ENCODE measurements around the gene POMGNT2. TPM values are rescaled to one million over a fixed set of nuclear protein-coding genes. Genes with fewer than 3 reads are reported as not detected.

Gene POMGNT2
- total RNA-seq, 4 donors from 2014 or later, result 16.5 to 27.6 (median 23.5) TPM

DNA sequence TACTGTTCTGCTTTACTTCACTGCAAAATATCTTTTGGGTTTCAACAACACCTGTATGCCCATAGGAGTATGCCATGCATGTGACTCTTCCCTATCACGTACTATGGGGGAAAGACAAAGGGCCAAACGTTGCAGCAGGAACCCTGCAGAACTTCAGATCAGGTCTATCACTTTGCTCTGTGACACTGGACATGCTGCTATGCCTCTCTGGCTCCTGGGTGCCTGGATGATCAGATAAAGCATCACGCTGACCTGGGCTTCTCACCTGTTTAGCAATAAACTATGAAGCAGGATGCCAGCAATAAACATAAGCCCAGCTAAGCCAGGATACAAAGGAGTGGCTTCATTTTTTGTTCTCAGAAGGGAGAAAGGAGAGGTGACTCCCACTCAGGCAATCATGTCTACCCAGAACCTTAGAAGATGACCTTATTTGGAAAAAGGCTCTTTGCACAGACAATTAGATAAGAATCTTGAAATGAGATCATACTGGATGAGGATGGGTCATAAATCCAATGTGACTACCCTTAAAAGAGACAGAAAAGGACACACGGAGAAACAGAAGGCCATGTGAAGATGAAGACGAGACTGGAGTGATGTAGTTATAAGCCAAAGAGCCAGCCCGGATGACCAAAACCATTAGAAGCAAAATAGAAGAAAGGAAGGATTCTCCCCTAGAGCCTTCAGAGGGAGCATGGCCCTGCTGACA, 19.3 kb downstream of the POMGNT2 start:
- no peak for DNase-seq (ENCODE audit: low spot score in 2 of 2)
- no peak overlapping the region for H3K4me3 ChIP-seq (ENCODE audit: low read depth, poor library complexity, severe bottlenecking)
- intact Hi-C loops (cut with DNase I; ENCODE audit: low total_unique reads), result no loop called here
- WGBS, 2 donors, result 86 to 87% methylated on average over 6 of the region's 6 CpGs
- TF ChIP-seq POLR2A (IDR thresholded peaks at IDR 0.05), result no peak
- TF ChIP-seq, protein P1, sequence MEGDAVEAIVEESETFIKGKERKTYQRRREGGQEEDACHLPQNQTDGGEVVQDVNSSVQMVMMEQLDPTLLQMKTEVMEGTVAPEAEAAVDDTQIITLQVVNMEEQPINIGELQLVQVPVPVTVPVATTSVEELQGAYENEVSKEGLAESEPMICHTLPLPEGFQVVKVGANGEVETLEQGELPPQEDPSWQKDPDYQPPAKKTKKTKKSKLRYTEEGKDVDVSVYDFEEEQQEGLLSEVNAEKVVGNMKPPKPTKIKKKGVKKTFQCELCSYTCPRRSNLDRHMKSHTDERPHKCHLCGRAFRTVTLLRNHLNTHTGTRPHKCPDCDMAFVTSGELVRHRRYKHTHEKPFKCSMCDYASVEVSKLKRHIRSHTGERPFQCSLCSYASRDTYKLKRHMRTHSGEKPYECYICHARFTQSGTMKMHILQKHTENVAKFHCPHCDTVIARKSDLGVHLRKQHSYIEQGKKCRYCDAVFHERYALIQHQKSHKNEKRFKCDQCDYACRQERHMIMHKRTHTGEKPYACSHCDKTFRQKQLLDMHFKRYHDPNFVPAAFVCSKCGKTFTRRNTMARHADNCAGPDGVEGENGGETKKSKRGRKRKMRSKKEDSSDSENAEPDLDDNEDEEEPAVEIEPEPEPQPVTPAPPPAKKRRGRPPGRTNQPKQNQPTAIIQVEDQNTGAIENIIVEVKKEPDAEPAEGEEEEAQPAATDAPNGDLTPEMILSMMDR (IDR thresholded peaks at IDR 0.05), result no peak

DNA sequence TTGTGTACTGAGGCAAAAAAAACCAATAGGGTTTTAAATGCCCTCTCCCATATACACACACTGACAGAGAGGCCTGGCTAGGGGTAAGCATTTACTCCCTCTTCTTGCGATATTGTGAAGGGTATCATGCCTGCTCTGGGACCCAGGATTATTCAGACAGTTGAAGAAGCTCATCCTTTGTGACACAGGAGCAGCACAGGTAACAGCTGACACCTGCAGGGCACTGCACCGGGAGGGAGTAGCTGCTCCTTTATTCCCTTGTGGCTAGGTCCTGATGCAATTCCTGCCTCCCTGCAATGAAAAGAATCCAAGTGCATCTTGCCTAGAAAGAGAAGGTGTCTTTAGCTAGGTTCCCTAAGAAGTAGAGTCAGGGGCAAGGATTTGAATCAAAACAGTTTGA, 23.4 kb downstream of the POMGNT2 start:
- H3K4me3 ChIP-seq (ENCODE audit: low read depth, poor library complexity, severe bottlenecking), result no peak overlapping the region
- DNase-seq (ENCODE audit: low spot score in 2 of 2), result no peak
- TF ChIP-seq, protein P1 (IDR thresholded peaks at IDR 0.05), result no peak
- TF ChIP-seq POLR2A (IDR thresholded peaks at IDR 0.05), result no peak
- 92 to 96% methylated on average over 2 of the region's 2 CpGs for WGBS, 2 donors
- intact Hi-C loops (cut with DNase I; ENCODE audit: low total_unique reads), result no loop called here

DNA sequence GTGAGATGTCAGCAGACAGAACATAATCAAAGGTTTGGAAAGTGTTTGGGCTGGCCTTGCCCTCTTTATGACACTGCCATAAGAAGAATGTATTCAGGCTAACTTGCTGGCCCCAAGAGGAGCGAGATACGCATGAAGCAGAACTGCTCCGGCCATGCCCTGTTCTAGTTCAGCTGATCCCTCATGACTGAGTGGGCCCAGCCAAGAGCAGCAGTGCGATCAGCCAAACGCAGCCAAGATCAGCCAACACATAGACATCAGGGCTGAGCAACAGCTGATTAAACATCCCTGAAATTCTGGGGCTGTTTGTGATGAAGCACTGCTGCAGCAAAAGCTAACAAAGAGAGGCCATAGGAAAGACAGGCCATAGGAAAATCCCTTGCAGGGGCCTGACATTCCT, 24.1 kb downstream of the POMGNT2 start:
- intact Hi-C loops (cut with DNase I; ENCODE audit: low total_unique reads), result no loop called here
- WGBS, 2 donors, result 85 to 97% methylated on average over 5 of the region's 5 CpGs
- H3K4me3 ChIP-seq (ENCODE audit: low read depth, poor library complexity, severe bottlenecking), result no peak overlapping the region
- TF ChIP-seq, protein P1 (IDR thresholded peaks at IDR 0.05), result no peak
- no peak for TF ChIP-seq POLR2A (IDR thresholded peaks at IDR 0.05)
- no peak for DNase-seq (ENCODE audit: low spot score in 2 of 2)

DNA sequence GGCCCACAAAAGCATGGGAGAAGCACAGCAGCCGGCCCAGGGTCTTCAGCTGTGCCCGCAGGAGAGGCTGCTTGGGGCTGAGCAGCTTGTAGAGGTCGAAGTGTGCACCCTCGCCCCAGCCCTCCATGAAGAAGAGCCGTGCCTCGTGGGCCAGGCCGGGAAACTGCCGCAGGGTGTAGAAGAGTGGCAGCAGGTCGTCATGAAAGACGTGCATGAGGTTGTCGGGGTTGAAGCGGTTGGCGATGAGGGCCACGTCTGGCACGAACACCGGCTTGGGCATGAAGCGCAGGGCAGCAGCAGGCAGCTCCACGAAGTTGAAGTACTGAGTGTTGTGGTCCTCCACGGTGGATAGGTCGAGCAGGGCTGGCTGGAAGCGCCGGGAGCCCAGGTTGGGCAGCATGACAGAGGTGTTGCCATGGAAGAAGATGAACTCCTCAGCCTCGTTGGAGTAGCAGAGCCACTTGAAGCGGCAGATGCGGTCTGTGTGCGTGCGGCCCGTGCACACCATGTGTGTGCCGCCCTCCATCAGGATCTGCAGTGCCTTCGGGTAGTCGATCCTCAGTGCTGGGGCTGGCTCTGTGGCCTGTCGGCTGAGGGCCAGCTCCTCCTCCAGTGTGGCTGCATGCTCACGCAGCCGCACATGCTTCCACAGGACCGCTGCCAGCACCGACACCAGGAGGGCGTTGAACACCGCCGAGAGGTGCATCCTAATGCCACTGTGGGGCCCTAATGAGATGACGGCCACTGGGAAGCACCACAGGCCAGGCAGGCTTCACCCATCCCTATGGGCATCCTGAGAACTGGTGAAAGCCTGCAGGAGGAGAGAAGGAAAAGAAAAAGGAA, 24.9 kb downstream of the POMGNT2 start:
- no peak for DNase-seq (ENCODE audit: low spot score in 2 of 2)
- intact Hi-C loops (cut with DNase I; ENCODE audit: low total_unique reads), result no loop called here
- TF ChIP-seq POLR2A (IDR thresholded peaks at IDR 0.05), result no peak
- TF ChIP-seq, protein P1 (IDR thresholded peaks at IDR 0.05), result no peak
- H3K4me3 ChIP-seq (ENCODE audit: low read depth, poor library complexity, severe bottlenecking), result no peak overlapping the region
- 96 to 98% methylated on average over 33 to 40 of the region's 40 CpGs for WGBS, 2 donors

DNA sequence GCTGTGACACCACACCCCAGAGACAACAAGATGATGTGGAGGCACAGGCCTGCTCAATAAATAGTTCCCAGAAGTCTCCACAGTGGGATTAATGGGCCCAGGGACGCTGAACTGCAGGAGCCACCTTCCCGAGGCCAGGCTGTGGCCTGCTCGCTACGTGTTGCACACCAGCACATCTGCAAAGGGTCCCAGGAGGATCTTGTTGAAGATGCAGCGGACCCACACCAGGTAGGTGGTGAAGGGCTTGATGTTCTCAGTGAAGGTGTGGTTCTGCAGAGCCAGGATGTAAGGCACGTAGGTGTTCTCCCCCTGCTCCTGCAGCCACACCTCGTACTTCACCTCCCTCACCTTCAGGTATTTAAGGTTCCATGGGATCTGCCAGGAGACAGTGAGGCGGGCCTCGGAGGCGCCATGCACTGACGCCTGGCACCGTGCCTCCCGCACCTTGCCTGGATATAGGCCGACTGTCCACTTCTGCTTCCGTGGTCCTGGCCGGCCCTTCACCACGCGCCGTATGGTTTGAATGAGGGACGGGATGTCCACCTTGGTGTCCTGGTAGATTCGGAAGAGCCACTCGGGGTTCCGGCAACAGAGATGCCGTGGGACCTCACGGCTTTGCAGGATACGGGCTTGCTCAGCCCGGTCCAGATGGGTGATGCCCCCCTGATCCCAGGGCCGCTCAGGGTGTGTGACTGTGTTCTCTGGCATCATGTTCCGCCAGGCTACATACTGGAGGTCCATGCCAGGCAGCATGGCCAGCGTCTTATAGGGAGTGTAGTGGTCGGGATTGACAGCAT, 26.1 kb downstream of the POMGNT2 start:
- TF ChIP-seq, protein P1 (IDR thresholded peaks at IDR 0.05), result no peak
- TF ChIP-seq POLR2A (IDR thresholded peaks at IDR 0.05), result no peak
- H3K4me3 ChIP-seq (ENCODE audit: low read depth, poor library complexity, severe bottlenecking), result no peak overlapping the region
- intact Hi-C loops (cut with DNase I; ENCODE audit: low total_unique reads), result no loop called here
- DNase-seq (ENCODE audit: low spot score in 2 of 2), result no peak
- 94 to 95% methylated on average over 31 of the region's 31 CpGs for WGBS, 2 donors
